MM.1S (cell line): ENCODE data around the gene RNASE2.
"Not testable (repeated sequence)": the region's sequence is repeated elsewhere in the genome, so short reads cannot be mapped to it uniquely, and the experiment has no call there.

ENCODE experiments used
- DNase-seq: peaks from one replicate; pipeline ENCODE4 v3.0.0-alpha.2; 2015
- H2AFZ ChIP-seq: fragments of 300-600 bp; sonication (generic); 2 replicates; pipeline ENCODE4 v1.6.0; 2016; ENCODE audit warnings: antibody characterized with exemption, low read length
- H3F3A ChIP-seq: fragments of 300-600 bp; sonication (generic); 2 replicates; pipeline ENCODE4 v1.6.1; 2016; ENCODE audit warnings: mild to moderate bottlenecking, antibody characterized with exemption, low read length, moderate library complexity, mixed read lengths; ENCODE audit not compliant: insufficient read depth
- H3K27ac ChIP-seq: fragments of 300-600 bp; sonication (generic); 2 replicates; pipeline ENCODE4 v1.5.1; 2016; ENCODE audit warnings: mild to moderate bottlenecking, low read length
- H3K27me3 ChIP-seq: fragments of 300-600 bp; sonication (generic); replicated peaks from 2 replicates; pipeline ENCODE4 v1.6.0; 2016; ENCODE audit warnings: low read length; ENCODE audit not compliant: insufficient read depth
- H3K36me3 ChIP-seq: fragments of 300-600 bp; sonication (generic); replicated peaks from 2 replicates; pipeline ENCODE4 v1.6.1; 2016; ENCODE audit warnings: mild to moderate bottlenecking, low read length, mixed read lengths; ENCODE audit not compliant: insufficient read depth
- H3K4me1 ChIP-seq: fragments of 300-600 bp; sonication (generic); 2 replicates; pipeline ENCODE4 v1.6.1; 2016; ENCODE audit warnings: low read length, mixed read lengths
- H3K4me2 ChIP-seq: fragments of 300-600 bp; sonication (generic); 2 replicates; pipeline ENCODE4 v1.6.0; 2016; ENCODE audit warnings: low read depth, low read length
- H3K4me3 ChIP-seq: fragments of 300-600 bp; sonication (generic); 2 replicates; pipeline ENCODE4 v1.5.1; 2016; ENCODE audit warnings: low read length, mixed read lengths
- H3K79me2 ChIP-seq: fragments of 300-600 bp; sonication (generic); 2 replicates; pipeline ENCODE4 v1.6.1; 2016; ENCODE audit warnings: mixed run types, low read length, mixed read lengths
- H3K9ac ChIP-seq: fragments of 300-600 bp; sonication (generic); 2 replicates; pipeline ENCODE4 v1.6.1; 2016; ENCODE audit warnings: low read length, mixed read lengths
- H3K9me2 ChIP-seq: fragments of 300-600 bp; sonication (generic); replicated peaks from 2 replicates; pipeline ENCODE4 v1.6.1; 2016; ENCODE audit warnings: mild to moderate bottlenecking, low read length, mixed read lengths; ENCODE audit not compliant: insufficient read depth
- H3K9me3 ChIP-seq: fragments of 300-600 bp; sonication (generic); replicated peaks from 2 replicates; pipeline ENCODE4 v1.6.1; 2016; ENCODE audit warnings: mild to moderate bottlenecking, low read length, mixed read lengths; ENCODE audit not compliant: insufficient read depth
- H4K20me1 ChIP-seq: fragments of 300-600 bp; sonication (generic); 2 replicates; pipeline ENCODE4 v1.6.1; 2016; ENCODE audit warnings: mild to moderate bottlenecking, low read length, moderate library complexity, mixed read lengths; ENCODE audit not compliant: insufficient read depth
- EZH2 ChIP-seq: fragments of 300-600 bp; sonication (generic); optimal IDR thresholded peaks from 2 replicates; pipeline ENCODE3; 2017; ENCODE audit warnings: low read depth, mild to moderate bottlenecking, antibody characterized with exemption, low read length, mixed read lengths
- EZH2phosphoT487 ChIP-seq: fragments of 300-600 bp; sonication (generic); IDR thresholded peaks from 2 replicates; pipeline ENCODE4 v1.6.1; 2018; ENCODE audit warnings: antibody characterized with exemption, low read length
- TF ChIP-seq, protein P1 (sequence below): fragments of 300-600 bp; sonication (generic); IDR thresholded peaks from 2 replicates; pipeline ENCODE4 v1.5.1; 2016; ENCODE audit warnings: antibody characterized with exemption, low read length, mixed read lengths

Gene RNASE2

DNA sequence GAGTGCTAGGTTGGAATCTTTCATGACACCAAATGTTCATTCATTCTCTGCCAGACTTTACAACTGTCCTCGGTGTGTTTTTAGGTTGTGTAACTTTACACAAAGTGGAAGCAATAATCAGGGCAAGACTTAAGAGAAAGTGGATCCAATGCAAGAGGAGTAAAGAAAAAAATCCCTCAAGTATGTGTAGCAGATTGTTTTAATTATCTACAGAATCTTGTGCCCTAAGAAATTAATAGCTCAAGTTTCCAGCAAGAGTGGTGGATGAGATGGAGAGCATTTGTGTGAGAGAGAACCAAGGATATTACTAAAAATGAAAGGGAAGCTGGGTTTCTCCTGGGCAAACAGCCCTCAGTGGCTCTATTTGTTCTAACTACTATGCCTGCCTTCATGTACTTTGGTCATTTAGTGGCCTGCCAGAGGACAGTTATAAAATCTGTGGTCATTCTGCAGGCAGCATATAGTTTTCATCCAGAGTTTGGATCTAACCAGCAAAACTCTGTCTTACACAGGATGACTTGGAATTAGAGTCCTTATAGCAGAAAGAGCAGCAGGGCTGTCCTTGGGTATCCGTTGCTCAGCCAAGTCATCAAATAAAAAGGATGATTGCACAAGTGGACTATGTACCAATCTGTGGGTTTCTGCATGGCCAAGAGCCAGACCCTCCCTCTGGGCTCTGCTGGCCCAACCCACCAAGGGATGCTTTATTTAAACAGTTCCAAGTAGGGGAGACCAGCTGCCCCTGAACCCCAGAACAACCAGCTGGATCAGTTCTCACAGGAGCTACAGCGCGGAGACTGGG is at the start of gene RNASE2:
Gene RNASE2, plus strand, starts transcription at position 752 of the 802 bp plus-strand sequence. CDS start 285 bp downstream, outside the sequence.
- not testable (repeated sequence) for H3K4me2 ChIP-seq, H3K9me2 ChIP-seq, H3K27ac ChIP-seq, H2AFZ ChIP-seq, H3K9ac ChIP-seq, H3K4me3 ChIP-seq, H3K36me3 ChIP-seq, H3K27me3 ChIP-seq, H3K4me1 ChIP-seq, DNase-seq, H3K79me2 ChIP-seq, H3K9me3 ChIP-seq, H3F3A ChIP-seq, H4K20me1 ChIP-seq

GRCh38 chr14:20905676-20906075 is 49.6 kb upstream of the RNASE2 start:
- Histone ChIP-seq H3K9ac (no peak overlapping the region), H3F3A (no peaks in the 10 kb centered on the region), H3K9me2 (no peaks in the 10 kb centered on the region), H3K36me3 (no peaks in the 10 kb centered on the region), H3K9me3 (no peaks in the 10 kb centered on the region), H3K27ac (no peak overlapping the region), H3K4me2 (no peak overlapping the region), H3K4me1 (no peaks in the 10 kb centered on the region), H3K4me3 (no peak overlapping the region), H3K79me2 (no peaks in the 10 kb centered on the region), H2AFZ (no peak overlapping the region), H3K27me3 (no peaks in the 10 kb centered on the region), H4K20me1 (no peaks in the 10 kb centered on the region)
- no peak for DNase-seq
- TF ChIP-seq EZH2phosphoT487 (no peak), EZH2 (no peak)
- TF ChIP-seq, protein P1, sequence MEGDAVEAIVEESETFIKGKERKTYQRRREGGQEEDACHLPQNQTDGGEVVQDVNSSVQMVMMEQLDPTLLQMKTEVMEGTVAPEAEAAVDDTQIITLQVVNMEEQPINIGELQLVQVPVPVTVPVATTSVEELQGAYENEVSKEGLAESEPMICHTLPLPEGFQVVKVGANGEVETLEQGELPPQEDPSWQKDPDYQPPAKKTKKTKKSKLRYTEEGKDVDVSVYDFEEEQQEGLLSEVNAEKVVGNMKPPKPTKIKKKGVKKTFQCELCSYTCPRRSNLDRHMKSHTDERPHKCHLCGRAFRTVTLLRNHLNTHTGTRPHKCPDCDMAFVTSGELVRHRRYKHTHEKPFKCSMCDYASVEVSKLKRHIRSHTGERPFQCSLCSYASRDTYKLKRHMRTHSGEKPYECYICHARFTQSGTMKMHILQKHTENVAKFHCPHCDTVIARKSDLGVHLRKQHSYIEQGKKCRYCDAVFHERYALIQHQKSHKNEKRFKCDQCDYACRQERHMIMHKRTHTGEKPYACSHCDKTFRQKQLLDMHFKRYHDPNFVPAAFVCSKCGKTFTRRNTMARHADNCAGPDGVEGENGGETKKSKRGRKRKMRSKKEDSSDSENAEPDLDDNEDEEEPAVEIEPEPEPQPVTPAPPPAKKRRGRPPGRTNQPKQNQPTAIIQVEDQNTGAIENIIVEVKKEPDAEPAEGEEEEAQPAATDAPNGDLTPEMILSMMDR = no peak

DNA sequence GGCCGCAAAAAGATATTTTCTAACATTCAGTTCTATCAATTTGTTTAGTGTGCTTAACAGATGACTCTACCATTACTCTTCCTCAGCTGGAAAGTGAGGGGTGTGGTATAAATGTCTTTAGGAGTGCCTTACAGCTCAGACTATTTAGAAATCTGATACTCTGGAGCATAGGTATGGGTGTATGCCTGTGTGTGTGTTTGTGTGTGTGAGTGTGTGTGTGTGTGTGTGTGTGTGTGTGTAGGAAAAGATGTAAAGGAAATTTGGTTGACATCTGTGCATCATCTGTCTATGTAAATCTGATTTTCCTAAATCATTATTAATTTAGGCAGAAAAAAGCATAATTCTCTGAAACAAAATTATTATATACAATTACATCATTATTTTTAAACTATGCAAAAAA is 48.1 kb upstream of the RNASE2 start:
- no peaks in the 10 kb centered on the region for H3K9me3 ChIP-seq
- H3F3A ChIP-seq = no peaks in the 10 kb centered on the region
- H3K4me3 ChIP-seq = no peak overlapping the region
- H3K36me3 ChIP-seq = no peaks in the 10 kb centered on the region
- H2AFZ ChIP-seq = no peak overlapping the region
- H3K79me2 ChIP-seq = no peaks in the 10 kb centered on the region
- TF ChIP-seq, protein P1 = no peak
- TF ChIP-seq EZH2phosphoT487 (no peak), EZH2 (no peak)
- no peaks in the 10 kb centered on the region for H3K4me1 ChIP-seq
- no peak overlapping the region for H3K4me2 ChIP-seq
- no peak overlapping the region for H3K27ac ChIP-seq
- H4K20me1 ChIP-seq = no peaks in the 10 kb centered on the region
- H3K9ac ChIP-seq = no peak overlapping the region
- DNase-seq = no peak
- no peaks in the 10 kb centered on the region for H3K9me2 ChIP-seq
- H3K27me3 ChIP-seq = no peaks in the 10 kb centered on the region

DNA sequence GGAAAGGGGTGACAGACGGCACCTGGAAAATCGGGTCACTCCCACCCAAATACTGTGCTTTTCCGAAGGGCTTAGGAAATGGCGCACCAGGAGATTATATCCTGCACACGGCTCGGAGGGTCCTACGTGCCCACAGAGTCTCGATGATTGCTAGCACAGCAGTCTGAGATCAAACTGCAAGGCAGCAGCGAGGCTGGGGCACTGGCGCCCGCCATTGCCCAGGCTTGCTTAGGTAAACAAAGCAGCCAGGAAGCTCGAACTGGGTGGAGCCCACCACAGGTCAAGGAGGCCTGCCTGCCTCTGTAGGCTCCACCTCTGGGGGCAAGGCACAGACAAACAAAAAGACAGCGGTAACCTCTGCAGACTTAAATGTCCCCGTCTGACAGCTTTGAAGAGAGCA is 44.5 kb upstream of the RNASE2 start:
- H3K27ac ChIP-seq, H3K79me2 ChIP-seq, H3K9ac ChIP-seq, H3K9me2 ChIP-seq, H4K20me1 ChIP-seq, H3K4me1 ChIP-seq, H3K27me3 ChIP-seq, H3K36me3 ChIP-seq, H3K4me2 ChIP-seq, H3K4me3 ChIP-seq, H3K9me3 ChIP-seq, H2AFZ ChIP-seq, H3F3A ChIP-seq, DNase-seq: not testable (repeated sequence)

DNA sequence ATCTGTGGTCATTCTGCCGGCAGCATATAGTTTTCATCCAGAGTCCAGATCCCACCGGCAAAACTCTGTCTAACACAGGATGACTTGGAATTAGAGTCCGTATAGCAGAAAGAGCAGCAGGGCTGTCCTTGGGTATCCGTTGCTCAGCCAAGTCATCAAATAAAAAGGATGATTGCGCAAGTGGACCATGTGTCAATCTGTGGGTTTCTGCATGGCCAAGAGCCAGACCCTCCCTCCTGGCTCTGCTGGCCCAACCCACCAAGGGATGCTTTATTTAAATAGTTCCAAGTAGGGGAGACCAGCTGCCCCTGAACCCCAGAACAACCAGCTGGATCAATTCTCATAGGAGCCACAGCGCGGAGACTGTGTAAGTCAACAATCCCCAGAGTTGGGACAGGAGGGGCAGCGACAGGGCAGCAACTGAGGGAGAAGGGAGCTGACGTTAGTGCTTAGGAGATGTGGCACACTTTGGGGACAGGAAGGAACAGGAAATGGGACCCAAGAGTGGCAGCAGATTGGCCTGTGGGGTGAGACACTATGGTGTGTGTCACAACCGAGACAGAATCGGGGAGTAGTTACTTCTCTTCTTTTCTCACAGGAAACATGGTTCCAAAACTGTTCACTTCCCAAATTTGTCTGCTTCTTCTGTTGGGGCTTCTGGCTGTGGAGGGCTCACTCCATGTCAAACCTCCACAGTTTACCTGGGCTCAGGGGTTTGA is 36.1 kb upstream of the RNASE2 start:
- not testable (repeated sequence) for H3K36me3 ChIP-seq, H3F3A ChIP-seq, H3K4me3 ChIP-seq, DNase-seq, H3K4me1 ChIP-seq, H4K20me1 ChIP-seq, H3K9me2 ChIP-seq, H3K9ac ChIP-seq, H2AFZ ChIP-seq, H3K79me2 ChIP-seq, H3K4me2 ChIP-seq, H3K9me3 ChIP-seq, H3K27ac ChIP-seq, H3K27me3 ChIP-seq

DNA sequence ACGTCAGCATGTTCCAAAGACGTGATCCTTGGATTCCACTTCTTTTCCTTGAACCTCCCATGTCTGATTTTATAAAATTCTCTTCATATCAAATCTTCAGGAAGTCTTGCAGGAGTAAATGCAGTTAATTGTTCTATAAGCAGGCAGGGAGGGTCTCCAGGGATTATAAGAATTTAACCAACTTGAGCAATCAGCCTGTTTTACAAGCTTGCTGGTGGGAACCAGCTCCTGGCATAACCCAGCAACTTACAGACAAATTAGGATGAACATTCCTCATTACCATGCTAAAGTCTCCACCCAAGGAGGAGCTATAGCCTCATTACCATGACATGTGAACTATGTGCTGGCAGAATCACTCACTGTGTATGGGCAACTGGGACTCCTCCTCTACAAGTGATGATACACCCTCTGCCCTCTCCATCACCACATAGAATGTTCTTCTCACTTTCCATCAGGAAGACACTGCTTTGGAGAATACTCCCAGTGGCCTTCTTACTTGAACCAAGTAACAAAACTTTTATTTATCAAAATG is 31.5 kb upstream of the RNASE2 start:
- not testable (repeated sequence) for H3K79me2 ChIP-seq, H3K9ac ChIP-seq, H3K9me3 ChIP-seq, H3K27me3 ChIP-seq, H3K36me3 ChIP-seq, H3K27ac ChIP-seq, H3F3A ChIP-seq, H4K20me1 ChIP-seq, H3K4me2 ChIP-seq, H3K4me3 ChIP-seq, H3K4me1 ChIP-seq, DNase-seq, H2AFZ ChIP-seq, H3K9me2 ChIP-seq
